GM19099 (cell line): Measurements from ENCODE around the gene ZGPAT.

Source experiments
- POLR2A ChIP-seq: IDR thresholded peaks from 3 replicates; pipeline ENCODE4 v1.6.1; 2011; ENCODE audit warnings: low read depth; ENCODE audit not compliant: insufficient read length; ENCODE audit errors: extremely low read depth

ZGPAT gene

DNA sequence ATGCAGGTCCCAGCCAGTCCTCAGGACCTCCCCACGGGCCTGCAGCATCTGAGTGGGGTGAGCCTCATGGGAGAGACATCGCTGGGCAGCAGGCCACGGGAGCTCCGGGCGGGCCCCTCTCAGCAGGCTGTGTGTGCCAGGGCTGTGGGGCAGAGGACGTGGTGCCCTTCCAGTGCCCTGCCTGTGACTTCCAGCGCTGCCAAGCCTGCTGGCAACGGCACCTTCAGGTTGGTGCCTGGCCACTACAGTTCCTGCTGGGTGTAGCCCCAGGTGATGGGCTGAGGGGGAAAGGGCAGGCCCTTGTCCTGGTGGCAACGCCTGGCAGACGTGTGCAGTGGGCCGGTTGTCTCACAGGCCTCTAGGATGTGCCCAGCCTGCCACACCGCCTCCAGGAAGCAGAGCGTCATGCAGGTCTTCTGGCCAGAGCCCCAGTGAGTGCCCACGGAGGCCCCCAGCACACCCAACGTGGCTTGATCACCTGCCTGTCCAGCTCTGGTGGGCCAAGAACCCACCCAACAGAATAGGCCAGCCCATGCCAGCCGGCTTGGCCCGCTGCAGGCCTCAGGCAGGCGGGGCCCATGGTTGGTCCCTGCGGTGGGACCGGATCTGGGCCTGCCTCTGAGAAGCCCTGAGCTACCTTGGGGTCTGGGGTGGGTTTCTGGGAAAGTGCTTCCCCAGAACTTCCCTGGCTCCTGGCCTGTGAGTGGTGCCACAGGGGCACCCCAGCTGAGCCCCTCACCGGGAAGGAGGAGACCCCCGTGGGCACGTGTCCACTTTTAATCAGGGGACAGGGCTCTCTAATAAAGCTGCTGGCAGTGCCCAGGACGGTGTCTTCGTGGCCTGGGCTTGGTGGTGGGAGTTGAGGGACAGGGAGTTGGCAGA lies 12.2 kb upstream of the ZGPAT start:
- TF ChIP-seq POLR2A: no peak

DNA sequence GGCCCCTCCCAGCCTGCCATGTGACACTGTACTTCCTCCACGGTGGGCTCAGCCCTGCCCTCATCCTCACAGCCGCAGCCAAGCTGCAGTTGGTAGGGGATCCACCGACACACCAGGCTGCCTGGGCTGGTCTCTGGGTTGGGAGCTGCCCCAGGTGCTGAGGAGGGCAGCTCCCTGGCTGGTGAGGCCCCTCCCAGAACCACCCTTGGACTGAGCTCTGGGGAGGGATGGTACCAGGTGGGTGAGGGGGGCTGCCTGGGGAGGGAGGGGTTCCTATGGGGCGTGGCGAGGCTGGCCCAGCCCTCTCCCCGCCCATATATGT lies 11.6 kb upstream of the ZGPAT start:
- no peak for TF ChIP-seq POLR2A

DNA sequence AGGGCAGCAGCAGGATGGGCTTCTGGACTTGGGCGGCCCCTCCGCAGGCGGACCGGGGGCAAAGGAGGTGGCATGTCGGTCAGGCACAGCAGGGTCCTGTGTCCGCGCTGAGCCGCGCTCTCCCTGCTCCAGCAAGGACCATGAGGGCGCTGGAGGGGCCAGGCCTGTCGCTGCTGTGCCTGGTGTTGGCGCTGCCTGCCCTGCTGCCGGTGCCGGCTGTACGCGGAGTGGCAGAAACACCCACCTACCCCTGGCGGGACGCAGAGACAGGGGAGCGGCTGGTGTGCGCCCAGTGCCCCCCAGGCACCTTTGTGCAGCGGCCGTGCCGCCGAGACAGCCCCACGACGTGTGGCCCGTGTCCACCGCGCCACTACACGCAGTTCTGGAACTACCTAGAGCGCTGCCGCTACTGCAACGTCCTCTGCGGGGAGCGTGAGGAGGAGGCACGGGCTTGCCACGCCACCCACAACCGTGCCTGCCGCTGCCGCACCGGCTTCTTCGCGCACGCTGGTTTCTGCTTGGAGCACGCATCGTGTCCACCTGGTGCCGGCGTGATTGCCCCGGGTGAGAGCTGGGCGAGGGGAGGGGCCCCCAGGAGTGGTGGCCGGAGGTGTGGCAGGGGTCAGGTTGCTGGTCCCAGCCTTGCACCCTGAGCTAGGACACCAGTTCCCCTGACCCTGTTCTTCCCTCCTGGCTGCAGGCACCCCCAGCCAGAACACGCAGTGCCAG lies 11.0 kb upstream of the ZGPAT start, which contains the start of gene TNFRSF6B:
Gene TNFRSF6B, plus strand, starts transcription at position 25 of the 729 bp plus-strand sequence. Its CDS starts 116 bp downstream, at position 141.
- TF ChIP-seq POLR2A: peak; percentile 3

DNA sequence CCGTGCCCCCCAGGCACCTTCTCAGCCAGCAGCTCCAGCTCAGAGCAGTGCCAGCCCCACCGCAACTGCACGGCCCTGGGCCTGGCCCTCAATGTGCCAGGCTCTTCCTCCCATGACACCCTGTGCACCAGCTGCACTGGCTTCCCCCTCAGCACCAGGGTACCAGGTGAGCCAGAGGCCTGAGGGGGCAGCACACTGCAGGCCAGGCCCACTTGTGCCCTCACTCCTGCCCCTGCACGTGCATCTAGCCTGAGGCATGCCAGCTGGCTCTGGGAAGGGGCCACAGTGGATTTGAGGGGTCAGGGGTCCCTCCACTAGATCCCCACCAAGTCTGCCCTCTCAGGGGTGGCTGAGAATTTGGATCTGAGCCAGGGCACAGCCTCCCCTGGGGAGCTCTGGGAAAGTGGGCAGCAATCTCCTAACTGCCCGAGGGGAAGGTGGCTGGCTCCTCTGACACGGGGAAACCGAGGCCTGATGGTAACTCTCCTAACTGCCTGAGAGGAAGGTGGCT lies 10.4 kb upstream of the ZGPAT start:
- TF ChIP-seq POLR2A: no peak

DNA sequence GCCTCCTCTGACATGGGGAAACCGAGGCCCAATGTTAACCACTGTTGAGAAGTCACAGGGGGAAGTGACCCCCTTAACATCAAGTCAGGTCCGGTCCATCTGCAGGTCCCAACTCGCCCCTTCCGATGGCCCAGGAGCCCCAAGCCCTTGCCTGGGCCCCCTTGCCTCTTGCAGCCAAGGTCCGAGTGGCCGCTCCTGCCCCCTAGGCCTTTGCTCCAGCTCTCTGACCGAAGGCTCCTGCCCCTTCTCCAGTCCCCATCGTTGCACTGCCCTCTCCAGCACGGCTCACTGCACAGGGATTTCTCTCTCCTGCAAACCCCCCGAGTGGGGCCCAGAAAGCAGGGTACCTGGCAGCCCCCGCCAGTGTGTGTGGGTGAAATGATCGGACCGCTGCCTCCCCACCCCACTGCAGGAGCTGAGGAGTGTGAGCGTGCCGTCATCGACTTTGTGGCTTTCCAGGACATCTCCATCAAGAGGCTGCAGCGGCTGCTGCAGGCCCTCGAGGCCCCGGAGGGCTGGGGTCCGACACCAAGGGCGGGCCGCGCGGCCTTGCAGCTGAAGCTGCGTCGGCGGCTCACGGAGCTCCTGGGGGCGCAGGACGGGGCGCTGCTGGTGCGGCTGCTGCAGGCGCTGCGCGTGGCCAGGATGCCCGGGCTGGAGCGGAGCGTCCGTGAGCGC lies 9.8 kb upstream of the ZGPAT start:
- peak; percentile 22 for TF ChIP-seq POLR2A

DNA sequence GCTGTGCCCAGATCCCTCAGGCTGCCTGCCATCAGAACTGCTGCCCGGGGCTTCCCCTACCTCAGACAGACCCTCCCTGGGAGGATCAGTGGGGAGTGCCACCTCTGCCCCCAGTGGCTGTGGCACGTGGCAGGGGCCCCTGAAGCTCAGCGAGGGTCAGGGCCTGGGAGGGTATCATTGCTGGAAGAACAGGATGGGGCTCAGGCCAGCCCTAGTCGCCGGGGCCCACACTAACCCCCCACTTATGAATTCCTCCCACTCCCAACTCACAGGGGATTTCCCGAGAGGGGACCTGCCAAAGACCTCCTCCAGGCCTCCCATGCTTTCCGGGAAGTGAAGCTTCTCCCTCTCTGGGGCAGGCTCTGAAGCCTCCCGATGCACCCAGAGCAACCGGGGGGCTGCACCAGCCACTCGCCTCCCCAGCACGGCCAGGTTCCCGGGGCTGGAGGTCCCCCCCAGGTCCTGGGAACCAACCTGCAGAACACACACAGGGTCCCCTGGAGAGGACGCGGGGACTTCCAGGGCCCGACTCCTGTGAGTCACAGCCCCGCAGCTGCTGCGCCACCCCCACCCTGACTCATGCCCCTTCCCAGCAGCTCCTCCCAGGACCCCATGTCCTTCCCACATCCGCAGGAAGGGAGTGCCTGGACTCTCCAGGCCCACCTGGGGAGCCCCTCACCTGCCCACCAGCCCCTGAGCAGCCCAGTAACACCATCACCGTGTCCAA lies 8.9 kb upstream of the ZGPAT start:
- no peak for TF ChIP-seq POLR2A

DNA sequence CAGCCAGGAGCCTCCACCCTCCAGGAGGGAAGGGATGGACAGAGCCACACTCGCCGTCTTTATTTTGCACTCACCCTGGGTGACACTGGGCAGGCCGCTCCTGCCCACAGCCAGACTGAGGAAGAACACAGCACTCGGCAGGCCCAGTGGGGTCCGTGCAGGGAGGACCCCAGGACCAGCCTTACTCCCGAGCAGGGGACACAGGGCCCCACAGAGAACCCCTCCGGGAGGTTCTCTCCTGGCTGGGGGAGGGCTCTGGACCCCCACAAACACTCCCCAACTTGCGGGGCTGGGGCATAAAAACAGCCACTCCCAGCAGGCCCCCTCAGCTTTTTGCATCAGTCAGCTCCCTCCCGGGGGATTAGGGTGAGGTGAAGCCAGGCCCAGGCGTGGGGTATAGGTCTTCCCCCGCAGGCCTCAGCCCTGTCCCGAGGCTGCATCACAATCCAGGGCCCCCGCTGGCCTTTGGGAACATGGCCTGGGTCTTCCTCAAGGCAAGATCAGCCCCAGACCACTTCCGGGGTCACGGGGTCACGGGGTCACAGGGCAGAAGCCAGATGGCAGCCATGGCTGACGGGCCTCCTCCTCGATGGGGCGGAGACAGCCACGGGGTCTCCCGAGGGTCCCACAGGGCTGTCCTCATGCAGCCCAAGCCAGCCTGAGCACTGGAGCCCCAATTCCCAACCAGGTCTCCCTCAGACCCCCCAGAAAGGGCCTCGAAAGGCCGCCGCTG lies 8.2 kb upstream of the ZGPAT start:
- no peak for TF ChIP-seq POLR2A

DNA sequence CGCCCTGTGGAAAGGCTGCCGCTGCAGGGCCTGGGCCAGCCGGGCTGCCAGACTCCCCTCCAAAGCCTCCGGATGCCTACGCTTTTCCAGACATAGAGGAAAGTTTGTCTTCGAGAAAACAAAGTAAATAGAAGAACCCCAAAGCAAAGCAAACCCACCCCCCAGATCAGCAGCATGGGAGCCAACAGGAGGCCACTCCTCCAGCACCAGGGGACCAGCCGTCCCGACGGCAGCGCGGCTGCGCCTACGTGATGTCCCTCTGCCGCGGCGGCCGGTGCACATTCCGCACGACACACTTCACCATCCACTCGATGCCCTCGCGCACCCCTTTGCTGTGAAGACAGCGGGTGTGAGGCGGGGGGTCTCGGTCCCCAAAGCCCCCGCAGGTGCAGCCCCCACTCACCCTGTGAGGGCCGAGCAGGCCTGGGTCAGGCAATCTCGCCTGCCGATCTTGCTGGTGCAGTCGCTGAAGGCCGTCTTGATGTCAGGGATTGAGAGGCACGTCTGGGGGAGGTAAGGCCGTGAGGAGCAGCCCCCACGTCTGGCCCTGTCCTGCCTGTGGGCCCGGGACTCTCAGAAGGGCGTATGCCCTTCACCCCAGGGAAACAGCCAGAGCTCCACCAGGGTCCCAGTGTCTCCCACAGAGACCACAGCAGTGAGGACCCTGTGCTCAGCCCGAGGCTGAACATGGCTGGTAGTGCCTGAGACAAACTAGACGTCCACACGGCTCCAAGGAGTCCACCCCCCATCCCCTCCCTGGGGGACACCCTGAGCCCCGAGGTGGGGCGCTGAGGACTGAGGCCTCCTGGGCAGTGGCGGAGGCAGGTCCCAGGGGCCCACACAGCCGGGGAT lies 7.4 kb upstream of the ZGPAT start:
- TF ChIP-seq POLR2A: peak; percentile 13

DNA sequence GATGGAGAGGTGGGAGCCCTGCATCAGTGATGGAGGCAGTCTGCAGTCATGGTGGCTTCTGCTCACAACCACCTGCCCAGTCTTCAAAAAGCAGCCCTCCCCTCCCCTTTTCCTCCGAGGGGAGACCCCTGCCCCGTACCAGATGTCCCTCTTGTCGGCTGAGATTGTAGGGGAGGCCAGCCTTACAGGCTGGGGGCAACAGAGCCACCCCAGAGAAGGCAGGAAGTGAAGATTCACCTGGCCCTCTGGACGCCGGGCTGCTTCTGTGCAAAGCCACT lies 6.8 kb upstream of the ZGPAT start:
- no peak for TF ChIP-seq POLR2A

DNA sequence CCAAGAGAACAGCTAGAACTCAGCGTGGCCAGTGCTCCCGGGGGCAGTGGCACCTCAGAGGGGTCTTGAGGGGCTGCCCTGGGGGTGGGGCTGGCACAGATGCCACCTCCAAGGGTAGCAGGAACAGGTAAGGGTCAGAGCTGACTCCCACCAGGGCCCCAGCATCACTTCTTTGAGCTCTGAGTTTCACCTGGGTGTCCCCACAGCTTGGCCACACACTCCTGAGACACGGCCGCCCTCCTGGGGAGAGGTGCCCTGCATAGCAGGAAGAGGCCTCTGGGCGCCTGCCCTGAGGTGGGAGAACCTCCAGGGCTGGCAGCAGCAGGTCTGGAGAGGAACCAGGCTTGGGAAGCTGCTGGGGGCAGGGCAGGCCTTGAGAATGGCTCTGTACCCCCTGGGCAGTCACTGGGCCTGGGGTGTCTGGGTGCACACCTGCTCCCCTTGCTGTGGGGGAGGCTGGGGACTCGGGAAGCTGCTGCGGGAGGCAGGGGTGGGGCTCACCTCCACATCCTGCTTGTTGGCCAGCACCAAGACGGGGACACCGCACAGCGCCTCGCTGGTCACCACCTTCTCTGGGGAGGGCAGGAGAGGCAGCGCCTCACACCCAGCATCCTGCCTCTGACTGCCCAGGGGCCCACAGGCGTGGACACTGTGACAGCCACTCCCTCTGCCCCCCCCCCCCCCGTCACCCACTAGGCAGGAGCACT lies 6.4 kb upstream of the ZGPAT start:
- TF ChIP-seq POLR2A: no peak

DNA sequence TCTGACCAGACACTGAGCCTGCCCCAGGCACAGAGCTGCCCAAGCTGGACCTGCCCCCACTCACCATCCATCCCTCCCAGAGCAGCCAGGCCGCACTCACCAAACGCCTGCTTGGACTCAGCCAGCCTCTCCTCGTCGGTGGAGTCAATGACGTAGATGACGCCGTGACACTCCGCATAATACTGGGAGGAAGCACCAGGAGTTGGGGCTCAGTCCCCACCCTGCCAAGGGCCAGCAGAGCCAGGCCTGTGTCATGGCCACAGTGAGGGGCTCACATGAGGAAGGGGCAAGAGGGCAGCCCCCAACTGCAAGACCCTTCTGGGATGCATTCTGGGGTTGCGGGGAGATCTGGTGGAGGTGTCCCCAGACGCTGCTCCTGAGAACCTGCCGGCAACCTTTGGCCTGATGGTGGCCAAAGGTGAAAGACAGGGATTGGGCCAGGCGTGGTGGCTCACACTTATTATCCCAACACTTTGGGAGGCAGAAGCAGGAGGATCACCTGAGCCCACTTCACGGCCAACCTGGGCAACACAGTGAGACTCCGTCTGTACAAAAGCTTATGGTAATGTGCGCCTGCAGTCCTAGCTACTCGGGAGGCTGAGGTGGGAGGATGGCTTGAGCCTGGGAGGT lies 5.7 kb upstream of the ZGPAT start:
- no peak for TF ChIP-seq POLR2A

DNA sequence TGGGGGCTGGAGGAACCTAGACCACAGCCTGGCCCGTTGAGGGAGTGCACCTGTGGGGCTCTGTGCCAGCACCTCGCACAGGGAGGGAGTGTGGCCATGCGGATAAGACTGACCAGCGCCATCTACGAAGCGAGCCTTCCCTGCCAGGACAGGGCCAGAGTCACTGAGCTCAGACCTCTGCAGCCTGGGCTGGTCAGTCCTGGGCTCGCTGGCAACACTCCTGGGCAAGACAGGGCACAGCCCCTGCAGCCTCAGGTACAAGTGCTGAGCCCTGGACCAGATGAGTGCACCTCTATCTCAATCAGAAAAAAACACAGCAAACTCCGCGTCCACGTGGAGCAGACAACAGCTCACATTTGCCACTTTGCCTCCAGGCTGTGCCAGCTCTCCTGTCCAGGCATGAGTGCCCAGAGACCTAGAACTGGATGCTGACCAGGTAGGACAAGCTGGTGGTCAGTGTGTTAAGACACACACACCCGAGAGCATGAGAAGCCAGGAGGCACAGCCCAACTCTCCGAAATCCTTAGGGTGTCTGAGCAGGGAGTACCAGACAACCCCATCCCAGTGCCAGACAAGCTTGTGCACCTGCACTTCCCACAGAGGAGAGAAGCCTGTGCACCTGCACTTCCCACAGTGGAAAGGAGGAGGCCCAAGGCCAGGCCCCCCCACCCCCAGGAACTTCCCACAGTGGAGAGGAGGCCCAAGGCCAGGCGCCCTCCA lies 4.9 kb upstream of the ZGPAT start:
- TF ChIP-seq POLR2A: peak; percentile 12
